Activated naive CD4-positive, alpha-beta T cell (primary cell): Measurements from ENCODE around the gene SALL1.

Experiments used
- DNase-seq, 4 experiments: peaks; one replicate each; lab custom pipeline; 2025; lab: John Stamatoyannopoulos, UW

The SALL1 gene

GRCh38 chr16:51150888-51151320 is at the start of gene SALL1:
SALL1 (minus strand) TSS chr16:51151270; CDS start chr16:51151241, 29 bp downstream.
- DNase-seq: no peak

GRCh38 chr16:51200793-51201192 is 49.7 kb upstream of the SALL1 start:
- no peak for DNase-seq

- no peak for DNase-seq
Measured at GRCh38 chr16:51197953-51198748, 47.1 kb upstream of the SALL1 start.

GRCh38 chr16:51193879-51194278 is 42.8 kb upstream of the SALL1 start:
- no peak for DNase-seq

GRCh38 chr16:51184702-51185433 is 33.8 kb upstream of the SALL1 start:
- DNase-seq: no peak

GRCh38 chr16:51181503-51181811 is 30.4 kb upstream of the SALL1 start:
- DNase-seq: no peak

GRCh38 chr16:51180719-51181502 is 29.8 kb upstream of the SALL1 start:
- no peak for DNase-seq

GRCh38 chr16:51175081-51175480 is 24.0 kb upstream of the SALL1 start:
- no peak for DNase-seq

- DNase-seq: no peak
Measured at GRCh38 chr16:51172368-51172767, 21.3 kb upstream of the SALL1 start.

GRCh38 chr16:51168755-51169154 is 17.7 kb upstream of the SALL1 start:
- DNase-seq: no peak

GRCh38 chr16:51167170-51167895 is 16.3 kb upstream of the SALL1 start:
- no peak for DNase-seq

GRCh38 chr16:51166541-51166940 is 15.5 kb upstream of the SALL1 start:
- DNase-seq: no peak

GRCh38 chr16:51166091-51166490 is 15.0 kb upstream of the SALL1 start:
- no peak for DNase-seq

GRCh38 chr16:51165043-51165442 is 14.0 kb upstream of the SALL1 start:
- DNase-seq: no peak

GRCh38 chr16:51164574-51164973 is 13.5 kb upstream of the SALL1 start:
- no peak for DNase-seq

- DNase-seq: no peak
Measured at GRCh38 chr16:51163894-51164566, 13.0 kb upstream of the SALL1 start.

- no peak for DNase-seq
Measured at GRCh38 chr16:51163366-51163765, 12.3 kb upstream of the SALL1 start.

- DNase-seq: no peak
Measured at GRCh38 chr16:51161440-51162195, 10.5 kb upstream of the SALL1 start.

- no peak for DNase-seq
Measured at GRCh38 chr16:51159865-51160264, 8.8 kb upstream of the SALL1 start.

- DNase-seq: no peak
Measured at GRCh38 chr16:51159296-51159695, 8.2 kb upstream of the SALL1 start.

GRCh38 chr16:51157698-51158097 is 6.6 kb upstream of the SALL1 start:
- no peak for DNase-seq
